ENCODE measurements around the gene PHLDB1. TPM values are rescaled to one million over a fixed set of nuclear protein-coding genes. Genes with fewer than 3 reads are reported as not detected.

PHLDB1 gene
- total RNA-seq, 1 donor, result 132 TPM

- peak overlapping the region; percentile 23 for H3K4me3 ChIP-seq (ENCODE audit: low read depth, low read length)
- TF ChIP-seq CTCF (IDR thresholded peaks at IDR 0.05; ENCODE audit: insufficient read depth, low read depth, low read length), result no peak
- DNase-seq (ENCODE audit: low read depth), result peak; percentile 51
Observed at GRCh38 chr11:118612378-118612777, 5.0 kb downstream of the PHLDB1 start.

- no peak for DNase-seq (ENCODE audit: low read depth)
- no peak for TF ChIP-seq CTCF (IDR thresholded peaks at IDR 0.05; ENCODE audit: insufficient read depth, low read depth, low read length)
- no peak overlapping the region for H3K4me3 ChIP-seq (ENCODE audit: low read depth, low read length)
Observed at GRCh38 chr11:118614511-118614910, 7.1 kb downstream of the PHLDB1 start.

GRCh38 chr11:118615282-118615975, 8.0 kb downstream of the PHLDB1 start:
- DNase-seq (ENCODE audit: low read depth), result no peak
- TF ChIP-seq CTCF (IDR thresholded peaks at IDR 0.05; ENCODE audit: insufficient read depth, low read depth, low read length), result no peak

GRCh38 chr11:118615976-118616371, 8.6 kb downstream of the PHLDB1 start:
- no peak overlapping the region for H3K4me3 ChIP-seq (ENCODE audit: low read depth, low read length)
- DNase-seq (ENCODE audit: low read depth), result no peak
- TF ChIP-seq CTCF (IDR thresholded peaks at IDR 0.05; ENCODE audit: insufficient read depth, low read depth, low read length), result no peak

More at GRCh38 chr11:118615282-118615975, 8.0 kb downstream of the PHLDB1 start:
- no peak overlapping the region for H3K4me3 ChIP-seq (ENCODE audit: low read depth, low read length)

- DNase-seq (ENCODE audit: low read depth), result peak; percentile 95
- H3K4me3 ChIP-seq (ENCODE audit: low read depth, low read length), result peak overlapping the region; percentile 30
- TF ChIP-seq CTCF (IDR thresholded peaks at IDR 0.05; ENCODE audit: insufficient read depth, low read depth, low read length), result no peak
Observed at GRCh38 chr11:118618115-118618990, 10.9 kb downstream of the PHLDB1 start.

GRCh38 chr11:118618991-118619375, 11.6 kb downstream of the PHLDB1 start:
- TF ChIP-seq CTCF (IDR thresholded peaks at IDR 0.05; ENCODE audit: insufficient read depth, low read depth, low read length), result no peak
- H3K4me3 ChIP-seq (ENCODE audit: low read depth, low read length), result no peak overlapping the region

More at GRCh38 chr11:118618991-118619375, 11.6 kb downstream of the PHLDB1 start:
- DNase-seq (ENCODE audit: low read depth), result peak; percentile 88

Measured in fibroblast of villous mesenchyme (primary cell).